Cardiac septum (tissue), 1 donor: ENCODE results near the gene KRT40. TPM values are rescaled to one million over a fixed set of nuclear protein-coding genes. Genes with fewer than 3 reads are reported as not detected.

ENCODE experiments used
- DNase-seq: peaks from one replicate; pipeline ENCODE4 v3.0.0-alpha.2; 2020; ENCODE audit warnings: low spot score
- intact Hi-C: fragments of 100-400 bp; cut with DNase I; formaldehyde crosslinking; loops from one replicate; pipeline ENCODE4 v1.14.0; 2022
- total RNA-seq: library from RNA; stranded (reverse); fragmentation: NEBNext Ultra II Directional; extraction: Animal tissue kit (Norgen Biotek cat#: 25700); gene quantifications from one replicate; pipeline ENCODE4 v1.2.1, GENCODE V29; 2021
- donor health status: DM: no; HTN: no; CAD: no.

Gene KRT40
- total RNA-seq, 1 donor from 2014 or later: not detected

DNA sequence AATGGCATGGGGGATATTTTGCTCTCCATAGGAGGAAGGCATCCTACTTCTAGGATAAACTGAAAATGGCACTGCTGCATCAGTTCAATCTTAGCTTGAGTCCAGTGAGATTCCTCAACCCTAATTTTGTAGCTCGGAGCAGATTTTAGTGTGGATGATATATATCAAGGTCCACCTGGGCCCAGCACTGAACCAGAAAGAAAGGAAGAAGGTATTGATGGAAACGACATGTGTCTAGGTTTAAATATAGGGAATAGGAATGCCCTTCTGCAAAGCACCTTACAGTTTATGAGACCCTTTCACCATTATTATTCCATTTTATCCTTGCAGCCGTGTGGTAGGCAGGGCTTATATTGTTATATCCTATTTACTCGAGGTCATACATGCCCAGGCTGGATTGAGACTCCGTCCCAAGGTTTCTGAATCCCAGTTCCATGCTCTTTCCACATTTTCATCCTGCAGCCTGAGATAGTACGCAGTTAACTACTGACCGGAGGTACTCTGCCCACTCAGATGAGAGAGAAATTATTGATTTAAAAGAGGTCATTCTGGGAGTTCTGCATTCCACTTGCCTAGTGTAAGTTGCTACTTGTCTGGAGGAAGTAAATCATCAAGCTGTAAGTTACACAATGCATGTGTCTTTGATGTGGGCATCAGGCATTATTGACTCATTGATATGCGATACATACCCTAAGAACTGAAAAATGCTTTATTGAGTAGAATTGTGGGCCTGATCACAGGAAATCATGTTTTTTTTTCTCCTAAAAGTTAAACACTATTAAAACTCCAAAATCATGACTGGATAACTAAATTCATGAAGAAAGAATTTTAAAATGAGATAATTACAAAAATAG is 27.5 kb downstream of the KRT40 start:
- intact Hi-C loops: no loop called here

GRCh38 chr17:40953881-40954280 is 30.2 kb downstream of the KRT40 start:
- no peak for DNase-seq
- intact Hi-C loops: no loop called here

More for the DNA sequence above, 27.5 kb downstream of the KRT40 start:
- DNase-seq: no peak

GRCh38 chr17:40952661-40953060 is 31.5 kb downstream of the KRT40 start:
- intact Hi-C loops: no loop called here
- no peak for DNase-seq

DNA sequence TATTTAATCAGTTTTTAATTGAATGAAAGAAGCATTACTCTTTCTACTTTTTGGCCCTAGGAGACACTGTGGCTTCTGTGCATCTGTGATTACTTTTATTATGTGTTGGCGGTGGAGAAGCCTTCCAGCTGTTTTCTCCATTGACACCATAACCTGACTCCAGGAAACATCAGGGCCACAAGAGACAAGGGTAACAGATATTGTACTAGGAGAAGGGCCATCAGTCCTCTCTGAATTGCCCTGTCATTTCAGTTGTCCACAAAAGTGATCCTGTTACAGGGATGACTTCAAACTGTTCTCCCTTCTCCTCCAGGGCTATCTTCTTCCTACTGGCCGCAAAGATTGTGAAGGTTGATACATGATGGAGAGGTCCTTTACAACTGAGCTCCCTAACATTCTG is 32.0 kb downstream of the KRT40 start:
- DNase-seq: no peak
- intact Hi-C loops: no loop called here

DNA sequence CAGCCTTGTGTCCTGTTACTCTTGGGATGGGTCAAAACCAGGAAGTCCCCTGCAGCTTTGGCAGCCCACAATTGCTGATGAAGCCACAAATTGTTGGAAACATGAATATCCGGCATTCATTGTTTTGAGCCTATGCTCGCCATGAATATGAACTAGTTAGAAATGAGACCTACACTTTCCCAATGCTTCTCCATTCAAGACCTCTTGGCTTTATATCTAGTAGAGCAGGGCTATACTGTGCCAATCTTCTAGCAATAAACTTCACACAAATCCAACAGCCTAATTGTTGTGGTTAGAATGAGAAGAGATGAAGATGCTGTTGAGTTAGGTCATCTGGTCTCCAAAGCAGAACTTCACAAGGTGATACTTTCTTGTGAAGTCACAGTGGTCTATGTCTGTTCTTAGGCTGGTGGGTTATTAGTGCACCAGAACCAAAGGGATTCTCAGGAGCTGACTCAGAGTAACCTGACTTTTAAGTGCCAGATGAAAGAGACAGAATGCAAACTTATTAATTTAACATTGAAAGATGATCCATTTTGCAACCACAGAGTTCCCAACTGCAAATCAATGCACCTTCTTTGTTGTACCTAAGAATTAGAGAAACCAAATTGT is 33.0 kb downstream of the KRT40 start:
- intact Hi-C loops: no loop called here
- DNase-seq: no peak

- intact Hi-C loops: no loop called here
- DNase-seq: no peak
Measured at GRCh38 chr17:40950176-40950575, 34.0 kb downstream of the KRT40 start.

- DNase-seq: no peak
Measured at GRCh38 chr17:40949418-40949817, 34.7 kb downstream of the KRT40 start.

GRCh38 chr17:40947929-40948328 is 36.2 kb downstream of the KRT40 start:
- intact Hi-C loops: no loop called here

More at GRCh38 chr17:40949418-40949817, 34.7 kb downstream of the KRT40 start:
- intact Hi-C loops: no loop called here

DNA sequence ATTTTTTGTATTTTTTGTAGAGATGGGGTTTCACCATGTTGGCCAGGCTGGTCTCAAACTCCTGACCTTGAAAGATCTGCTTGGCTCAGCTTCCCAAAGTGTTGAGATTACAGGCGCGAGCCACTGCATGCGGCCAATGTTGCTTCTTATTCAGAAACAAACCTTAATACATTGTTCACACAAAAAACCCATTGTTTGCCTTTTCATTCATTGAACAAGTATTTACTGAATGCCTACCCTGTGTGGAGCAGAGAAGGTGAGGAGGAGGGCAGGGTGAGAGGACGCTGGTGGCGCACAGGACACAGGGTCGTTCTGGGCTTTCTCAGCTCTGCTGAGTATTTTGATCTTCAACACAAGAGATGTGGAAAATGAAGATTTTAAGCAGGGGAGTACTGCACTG is 38.7 kb downstream of the KRT40 start:
- no peak for DNase-seq
- intact Hi-C loops: no loop called here

More at GRCh38 chr17:40947929-40948328, 36.2 kb downstream of the KRT40 start:
- no peak for DNase-seq

DNA sequence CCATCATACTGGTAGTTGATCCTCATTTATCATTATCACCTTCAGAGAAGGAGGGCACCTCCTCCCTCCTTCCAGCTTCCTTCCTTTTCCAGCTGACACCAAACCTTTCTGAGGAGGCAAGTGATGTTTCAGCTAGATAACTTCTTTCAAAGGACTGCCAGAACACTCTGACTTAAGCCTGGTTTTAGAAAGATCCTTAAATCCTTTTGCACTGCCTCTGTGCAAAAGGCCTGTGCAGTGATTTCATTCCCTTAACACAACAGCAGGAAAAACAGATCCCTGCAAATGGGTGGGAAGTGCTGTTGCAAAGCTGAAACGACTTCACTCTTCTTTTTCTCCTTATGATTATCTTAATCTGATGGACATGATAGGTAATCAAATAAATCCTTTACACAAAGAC is 39.6 kb downstream of the KRT40 start:
- DNase-seq: no peak
- intact Hi-C loops: no loop called here

DNA sequence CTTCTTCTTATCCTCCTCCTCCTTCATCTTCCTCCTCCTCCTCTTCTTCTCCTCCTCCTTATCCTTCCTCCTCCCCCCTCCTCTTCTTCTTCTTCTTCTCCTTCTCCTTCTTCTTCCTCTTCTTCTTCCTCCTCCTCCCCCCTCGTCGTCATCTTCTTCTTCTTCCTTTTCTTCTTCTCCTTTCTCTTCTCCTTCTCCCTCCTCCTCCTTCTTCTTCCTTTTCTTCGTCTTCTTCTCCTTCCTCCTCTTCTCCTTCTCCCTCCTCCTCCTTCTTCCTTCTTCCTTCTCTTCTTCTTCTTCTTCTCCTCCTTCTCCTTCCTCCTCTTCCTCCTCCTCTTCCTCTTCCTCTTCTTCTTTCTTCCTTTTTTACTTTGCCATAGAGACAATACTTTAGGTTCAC is 41.6 kb downstream of the KRT40 start:
- no peak for DNase-seq
- intact Hi-C loops: no loop called here

DNA sequence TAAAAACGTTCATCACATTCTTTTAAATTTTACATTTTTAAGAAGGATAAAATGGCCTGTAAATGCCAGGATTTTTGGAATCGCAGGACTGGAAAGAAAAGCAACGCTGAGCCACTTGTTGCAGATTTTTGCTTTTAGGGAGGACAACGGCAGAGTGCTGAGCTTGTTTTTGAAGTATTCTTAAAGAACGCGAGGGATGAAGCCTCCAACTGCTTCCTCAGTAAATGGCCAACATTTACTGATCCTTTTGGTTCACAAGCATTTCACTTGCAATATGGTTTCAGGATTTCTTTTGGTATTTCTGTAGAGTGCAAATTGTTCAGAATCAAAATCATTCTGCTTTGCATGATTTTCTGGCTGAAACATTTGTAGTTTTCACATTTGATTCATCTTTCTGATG is 43.9 kb downstream of the KRT40 start:
- intact Hi-C loops: no loop called here

GRCh38 chr17:40938981-40939380 is 45.1 kb downstream of the KRT40 start:
- no peak for DNase-seq
- intact Hi-C loops: no loop called here

More for the DNA sequence above, 43.9 kb downstream of the KRT40 start:
- no peak for DNase-seq

- intact Hi-C loops: no loop called here
- DNase-seq: no peak
Measured at GRCh38 chr17:40937384-40937819, 46.7 kb downstream of the KRT40 start, which contains the start of gene KRT23. TSS of gene KRT23 (minus strand) at chr17:40937646. CDS start at chr17:40936603, 1,043 bp downstream.

DNA sequence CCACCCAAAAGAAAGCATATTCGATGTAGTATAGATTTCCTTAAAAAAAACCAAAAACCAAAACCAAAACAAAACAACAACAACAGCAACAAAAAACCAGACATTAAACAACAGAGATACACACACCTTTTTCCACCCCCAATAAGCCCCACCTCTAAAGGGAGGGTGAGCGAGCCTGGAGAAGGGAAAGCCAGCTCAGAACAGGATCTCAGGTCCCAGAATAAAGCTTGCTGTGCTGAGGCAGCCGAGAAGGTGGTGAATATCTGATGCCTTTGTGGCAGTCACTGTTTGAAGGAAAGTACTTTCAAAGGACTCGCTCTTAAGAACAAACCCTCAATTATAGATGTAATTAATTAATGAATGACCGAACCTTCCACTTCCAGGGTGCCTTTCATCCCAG is 47.1 kb downstream of the KRT40 start:
- intact Hi-C loops: no loop called here
- no peak for DNase-seq

DNA sequence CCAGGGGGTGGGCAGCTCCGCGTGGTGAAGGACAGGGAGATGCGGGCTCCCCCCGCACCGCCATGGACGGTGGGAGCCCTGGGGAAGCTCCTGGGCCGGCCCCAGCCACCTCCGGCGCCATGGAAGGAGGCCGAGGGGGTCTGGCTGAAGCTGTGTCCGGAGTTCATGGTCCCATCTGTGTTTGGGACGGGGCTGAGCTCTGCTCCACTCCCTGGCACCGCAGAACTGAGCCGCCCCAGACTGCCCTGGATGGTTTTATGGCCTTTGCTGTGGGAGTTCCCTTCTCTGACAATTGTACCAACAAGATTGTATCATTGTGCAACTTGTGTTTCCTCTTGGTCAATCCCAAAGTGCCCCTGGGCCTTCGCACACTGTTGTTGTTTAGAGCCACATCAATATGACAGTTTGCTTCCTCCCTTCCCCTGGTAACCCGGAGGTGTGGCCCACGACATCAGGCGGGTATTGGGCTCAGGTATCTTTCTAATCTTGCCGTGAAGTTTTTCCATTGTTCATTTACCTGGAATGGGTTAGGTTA is 47.6 kb downstream of the KRT40 start:
- intact Hi-C loops: no loop called here
- DNase-seq: no peak

DNA sequence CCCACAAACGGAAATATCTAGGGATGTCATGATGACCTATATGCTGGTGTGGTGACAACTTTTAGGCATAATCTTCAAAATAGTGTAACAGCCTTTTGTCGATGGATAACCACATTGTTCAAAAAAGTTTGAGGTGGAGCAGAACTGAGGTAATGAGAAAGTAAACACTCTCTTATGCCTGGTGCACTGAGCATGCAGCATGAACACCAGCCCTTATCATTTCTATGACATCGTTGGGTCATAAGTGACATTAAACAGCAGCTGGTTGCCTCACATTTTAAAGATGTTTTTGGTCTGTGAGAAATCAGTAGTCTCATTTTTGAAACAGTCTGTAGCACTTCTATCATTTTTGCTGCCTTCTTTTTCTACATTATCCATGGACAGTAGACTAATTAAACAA is 48.5 kb downstream of the KRT40 start:
- no peak for DNase-seq
- intact Hi-C loops: no loop called here

GRCh38 chr17:40932608-40933007 is 51.5 kb downstream of the KRT40 start:
- DNase-seq: no peak
- intact Hi-C loops: no loop called here

DNA sequence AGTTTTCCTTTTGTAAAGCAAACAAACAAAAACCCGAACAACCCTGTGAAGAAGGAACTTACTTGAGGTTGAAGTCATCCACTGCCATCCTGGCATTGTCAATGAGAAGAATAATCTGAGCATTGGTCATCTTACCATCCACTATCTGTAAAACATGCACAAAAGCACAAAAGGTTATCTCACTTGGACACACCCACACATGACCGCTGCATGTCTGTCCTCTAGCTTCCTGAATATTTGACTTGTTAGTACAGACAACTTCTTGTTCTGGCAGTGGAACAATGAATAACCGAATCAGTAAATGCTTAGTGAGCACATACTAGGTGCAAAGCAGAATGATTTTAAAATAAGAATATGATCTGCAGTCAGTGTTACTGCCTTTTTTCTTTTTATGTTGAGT is 52.8 kb downstream of the KRT40 start:
- intact Hi-C loops: no loop called here
- no peak for DNase-seq
